K562 (cell line): ENCODE data around the gene FUBP3. TPM values are rescaled to one million over a fixed set of nuclear protein-coding genes. Genes with fewer than 3 reads are reported as not detected.

Experiments
- ATAC-seq: fragments of 200-7000 bp; cut with Tn5 transposase; 3 replicates; pipeline ENCODE4 v1.9.1; 2020; ENCODE audit warnings: moderate library complexity
- BruUV-seq: library from RNA; stranded (reverse); fragments of 400-500 nt; replicated peaks from 2 replicates; lab custom pipeline; 2021; lab: Mats Ljungman, UMichigan
- CTCF ChIA-PET: fragments of 300-600 bp; formaldehyde crosslinking; extraction: SDS; loops from one replicate; lab custom pipeline; 2021; ENCODE audit warnings: low intra/inter-chr PET ratio; lab: Yijun Ruan, JAX
- POLR2A ChIA-PET: fragments of 300-600, 350-650 bp; sonication (Branson Sonifier 250); formaldehyde crosslinking; extraction: SDS; loops from one replicate; lab custom pipeline; 2021; ENCODE audit warnings: antibody characterized with exemption, inconsistent platforms; lab: Yijun Ruan, JAX
- DNase-seq, 4 experiments: peaks; one replicate each; pipeline versions ENCODE4 v3.0.0 to v3.0.0-alpha.2; 2011 to 2018; ENCODE audit warnings: low spot score in 3 of 4, mixed read lengths in 3 of 4; ENCODE audit errors: extremely low read depth in 1 of 4
- FAIRE-seq: peaks from 2 replicates; lab custom pipeline; 2011; peaks lifted over from hg19 to GRCh38; lab: Jason Lieb, UNC
- H2AFZ ChIP-seq: 2 replicates; pipeline ENCODE4 v1.6.0; 2011; ENCODE audit warnings: low read depth, low read length, control low read depth, inconsistent platforms
- H3K27ac ChIP-seq: fragments of 200-600 bp; 3 replicates; pipeline ENCODE4 v1.8.0; 2011; ENCODE audit warnings: low read depth, mild to moderate bottlenecking, control low read depth, inconsistent platforms, low read length, moderate library complexity, mixed read lengths; ENCODE audit errors: extremely low read depth
- H3K27me3 ChIP-seq, 2 experiments: fragments of 300-600 bp in 1 of 2; 2 replicates in 1 of 2; 3 replicates in 1 of 2; pipeline versions ENCODE4 v1.6.0 to v1.8.0; 2011; ENCODE audit warnings: inconsistent platforms in 2 of 2, low read length in 2 of 2, mild to moderate bottlenecking in 1 of 2, mixed read lengths in 1 of 2, moderate library complexity in 1 of 2; ENCODE audit not compliant: control insufficient read depth in 2 of 2, insufficient read depth in 2 of 2
- H3K36me3 ChIP-seq: fragments of 300-600 bp; 3 replicates; pipeline ENCODE4 v1.8.0; 2011; ENCODE audit warnings: mild to moderate bottlenecking, low read length, inconsistent platforms; ENCODE audit not compliant: control insufficient read depth, insufficient read depth
- H3K4me1 ChIP-seq, 2 experiments: fragments of 200-600 bp in 1 of 2; replicated peaks in 1 of 2; 2 replicates in 1 of 2; 3 replicates in 1 of 2; pipeline versions ENCODE4 v1.5.1 to v1.8.0; 2011; ENCODE audit warnings: inconsistent platforms in 2 of 2, low read length in 2 of 2, mild to moderate bottlenecking in 1 of 2, mixed read lengths in 1 of 2, moderate library complexity in 1 of 2; ENCODE audit not compliant: control insufficient read depth in 2 of 2, insufficient read depth in 2 of 2
- H3K4me2 ChIP-seq: 2 replicates; pipeline ENCODE4 v1.6.1; 2011; ENCODE audit warnings: low read length, control low read depth, inconsistent platforms, mixed read lengths; ENCODE audit not compliant: insufficient read depth
- H3K4me3 ChIP-seq: fragments of 200-600 bp; sonication (generic), shearing (Covaris generic); 2 replicates; pipeline ENCODE4 v1.5.1; 2016; ENCODE audit warnings: control low read depth, inconsistent platforms
- H3K79me2 ChIP-seq: fragments of 200-600 bp; 3 replicates; pipeline ENCODE4 v1.8.0; 2011; ENCODE audit warnings: low read length, inconsistent platforms; ENCODE audit not compliant: control insufficient read depth, insufficient read depth
- H3K9ac ChIP-seq, 2 experiments: 2 replicates each; pipeline versions ENCODE4 v1.6.0 to v1.6.1; 2011; ENCODE audit warnings: low read depth in 2 of 2, low read length in 2 of 2, control low read depth in 1 of 2, inconsistent platforms in 1 of 2, mild to moderate bottlenecking in 1 of 2, mixed read lengths in 1 of 2; ENCODE audit not compliant: insufficient read depth in 1 of 2
- H3K9me1 ChIP-seq: one replicate; pipeline ENCODE4 v1.6.0; 2011; ENCODE audit warnings: inconsistent platforms, mild to moderate bottlenecking, low read length, moderate library complexity; ENCODE audit not compliant: control insufficient read depth, insufficient read depth
- H3K9me3 ChIP-seq: replicated peaks from 2 replicates; pipeline ENCODE4 v1.5.1; 2011; ENCODE audit warnings: low read depth, low read length, inconsistent platforms; ENCODE audit not compliant: control insufficient read depth, insufficient read depth
- H4K20me1 ChIP-seq: replicated peaks from 2 replicates; pipeline ENCODE4 v1.6.1; 2011; ENCODE audit warnings: low read length, inconsistent platforms, mixed read lengths; ENCODE audit not compliant: control insufficient read depth, insufficient read depth
- ATF1 ChIP-seq, 2 experiments: fragments of 450-650 bp in 1 of 2; IDR thresholded peaks; 2 replicates each; pipeline ENCODE4 v1.6.1; 2016; ENCODE audit warnings: missing compliant biosample characterization in 1 of 2, missing genetic modification characterization in 1 of 2
- ATF6 ChIP-seq: sonication (generic); formaldehyde crosslinking; IDR thresholded peaks from 2 replicates; pipeline ENCODE4 v1.4.0; 2020; ENCODE audit warnings: mild to moderate bottlenecking, missing genetic modification reagents
- ATF7 ChIP-seq: fragments of 450-650 bp; IDR thresholded peaks from 2 replicates; pipeline ENCODE4 v1.7.1; 2014; ENCODE audit warnings: mild to moderate bottlenecking, moderate library complexity
- BCOR ChIP-seq: fragments of 450-650 bp; IDR thresholded peaks from 2 replicates; pipeline ENCODE4 v1.6.1; 2016
- CEBPB ChIP-seq: fragments of 450-650 bp; IDR thresholded peaks from 2 replicates; pipeline ENCODE4 v1.6.1; 2016; ENCODE audit warnings: missing genetic modification characterization, missing compliant biosample characterization
- CTCF ChIP-seq, 3 experiments: IDR thresholded peaks in 2 of 3; conservative IDR thresholded peaks in 1 of 3; 2 replicates each; pipeline ENCODE4 v1.5.1; 2011 to 2012; ENCODE audit warnings: low read length in 3 of 3, mild to moderate bottlenecking in 3 of 3, control low read depth in 2 of 3, improper control_type of control experiment in 1 of 3, inconsistent platforms in 1 of 3, low read depth in 1 of 3, mixed read lengths in 1 of 3, moderate library complexity in 1 of 3; ENCODE audit not compliant: insufficient read depth in 2 of 3
- FUS ChIP-seq: fragments of 200-400 bp; formaldehyde crosslinking; optimal IDR thresholded peaks from 2 replicates; pipeline ENCODE3; 2017; ENCODE audit warnings: low read depth, low read length
- HDAC1 ChIP-seq, 2 experiments: fragments of 450-650 bp; IDR thresholded peaks; 2 replicates each; pipeline ENCODE4 v1.6.1; 2016 to 2017; ENCODE audit warnings: inconsistent platforms in 1 of 2, mild to moderate bottlenecking in 1 of 2, moderate library complexity in 1 of 2
- HMGXB4 ChIP-seq: sonication (generic); formaldehyde crosslinking; IDR thresholded peaks from 2 replicates; pipeline ENCODE4 v1.8.1; 2023; ENCODE audit warnings: mild to moderate bottlenecking, missing genetic modification reagents
- HOXB6 ChIP-seq: fragments of 250-450 bp; sonication (Bioruptor Pico); IDR thresholded peaks from 2 replicates; pipeline ENCODE4 v1.5.1; 2022; ENCODE audit warnings: mild to moderate bottlenecking, borderline replicate concordance
- KLF1 ChIP-seq: fragments of 450-650 bp; IDR thresholded peaks from 2 replicates; pipeline ENCODE4 v1.6.1; 2016; ENCODE audit warnings: missing genetic modification characterization, missing compliant biosample characterization
- NFE2L1 ChIP-seq: fragments of 450-650 bp; IDR thresholded peaks from 2 replicates; pipeline ENCODE4 v1.6.1; 2016; ENCODE audit warnings: missing genetic modification characterization, low read depth, mild to moderate bottlenecking, missing compliant biosample characterization, moderate library complexity, borderline replicate concordance
- PML ChIP-seq: IDR thresholded peaks from 2 replicates; pipeline ENCODE4 v1.6.1; 2012; ENCODE audit warnings: low read length, inconsistent platforms
- RUNX1 ChIP-seq: sonication (generic); IDR thresholded peaks from 2 replicates; pipeline ENCODE4 v1.6.1; 2016; ENCODE audit warnings: antibody characterized with exemption, low read depth
- ZNF121 ChIP-seq: sonication (generic); formaldehyde crosslinking; conservative IDR thresholded peaks from 2 replicates; pipeline ENCODE4 v1.8.0; 2022; ENCODE audit warnings: missing genetic modification reagents
- ZNF224 ChIP-seq: sonication (generic); formaldehyde crosslinking; IDR thresholded peaks from 2 replicates; pipeline ENCODE4 v1.8.0; 2022; ENCODE audit warnings: mild to moderate bottlenecking, missing genetic modification reagents
- WGBS: fragments of 100-300 bp; shearing (Covaris generic); methylation state at CpG from one replicate; pipeline ENCODE4 v1.1.6; 2016; ENCODE audit warnings: low coverage, mixed read lengths; ENCODE audit not compliant: insufficient coverage; ENCODE audit errors: missing lambda C conversion rate; 5-methylcytosine and 5-hydroxymethylcytosine counted together
- in situ Hi-C: fragments of 300-500 bp; cut with MboI; formaldehyde crosslinking; loops from 4 replicates; pipeline ENCODE4 v1.15.0; 2018; ENCODE audit warnings: inconsistent platforms, mixed read lengths
- intact Hi-C: fragments of 100-400 bp; cut with micrococcal nuclease; formaldehyde crosslinking; loops from 2 replicates; pipeline ENCODE4 v1.14.2; 2022
- polyA plus RNA-seq, 8 experiments: library from polyadenylated mRNA; depleted of rRNA in 4 of 8; stranded (reverse) in 5 of 8; unstranded in 3 of 8; fragments of >200 nt; fragmentation: Nextera tagmentation in 2 of 8; fragmentation: Illumina TruSeq in 1 of 8; extraction: Ambion mirVana in 2 of 8; extraction: Trizol in 1 of 8; gene quantifications; 2 replicates each; pipeline versions ENCODE4 v1.2.1 to v1.2.3, GENCODE V29; 2011 to 2014; ENCODE audit warnings: inconsistent platforms in 1 of 8, missing spikeins in 1 of 8
- total RNA-seq, 7 experiments: library from RNA; depleted of rRNA in 6 of 7; stranded (reverse); fragments of >200 nt in 6 of 7; fragmentation: Illumina TruSeq in 2 of 7; extraction: Trizol in 2 of 7; gene quantifications; 2 replicates each; pipeline versions ENCODE4 v1.2.1 to v1.2.3, GENCODE V29; 2011 to 2021; ENCODE audit warnings: low replicate concordance in 1 of 7

The FUBP3 gene
- total and polyA plus RNA-seq, 9 of the 15 experiments (the other 6 are each of a cell fraction or from before 2014, with no cell fraction given) = 3.0 to 64.0 (median 48.1) TPM

GRCh38 chr9:130542457-130543228, 36.7 kb upstream of the FUBP3 start:
- CTCF ChIA-PET = no interaction called here
- in situ Hi-C loops (no loop called here), intact Hi-C loops (no loop called here)
- Histone ChIP-seq H3K9me3 (no peaks in the 10 kb centered on the region), H3K4me1 (peaks cover 17 to 40% of the 10 kb centered on the region in 2 experiments), H3K4me3 (no peak overlapping the region), H3K4me2 (no peak overlapping the region; the same call in 1 of the 2 replicates), H4K20me1 (no peaks in the 10 kb centered on the region), H3K9ac (peak overlapping the region in 1 of 2 experiments; percentile 83; a peak in 2 of 4 replicates), H3K27ac (no peak overlapping the region), H3K79me2 (no peaks in the 10 kb centered on the region), H3K9me1 (no peaks in the 10 kb centered on the region), H3K36me3 (no peaks in the 10 kb centered on the region), H3K27me3 (no peaks in the 10 kb centered on the region), H2AFZ (no peak overlapping the region)
- BruUV-seq = no TSS peak
- FAIRE-seq (no peak), DNase-seq (peak; percentile 35 to 72 (median 57)), ATAC-seq (peak; percentile 55)
- POLR2A ChIA-PET = no interaction called here
- 15% methylated on average over 6 of the region's 7 CpGs for WGBS
- TF ChIP-seq ZNF224 (CRISPR knock-in tag) (no peak), KLF1 (0 out of 2 replicates have a peak, but pooled peaks have one; percentile 21), ATF7 (0 out of 2 replicates have a peak, but pooled peaks have one; percentile 12), HMGXB4 (CRISPR knock-in tag) (no peak), HOXB6 (CRISPR knock-in tag) (no peak), FUS (no peak), RUNX1 (no peak), PML (no peak), BCOR (peak; percentile 13; the same call in 1 of the 2 replicates), CTCF (IDR thresholded peaks at IDR 0.05 in 2 of 3, conservative IDR thresholded peaks at IDR 0.05 in 1 of 3; ENCODE audit: insufficient read depth in 2 of 3, low read depth in 1 of 3, low read length in 3 of 3) (no peak), ATF1 (CRISPR knock-in tag; IDR thresholded peaks at IDR 0.05) (no peak), ATF1 (tag; IDR thresholded peaks at IDR 0.05) (no peak), ATF6 (CRISPR knock-in tag) (no peak), NFE2L1 (tag) (no peak), CEBPB (tag) (no peak), ZNF121 (CRISPR knock-in tag) (peak; percentile 94), HDAC1 (IDR thresholded peaks at IDR 0.05) (no peak)
